ENCODE measurements around the gene FAM222A. TPM values are rescaled to one million over a fixed set of nuclear protein-coding genes. Genes with fewer than 3 reads are reported as not detected.
A peak's percentile ranks its signal among the peaks of the same experiment; 100 is the strongest.
"Not testable (repeated sequence)": the region's sequence is repeated elsewhere in the genome, so short reads cannot be mapped to it uniquely, and the experiment has no call there.

The FAM222A gene
- polyA plus RNA-seq, 4 donors: 1.6 to 7.5 (median 4.7) TPM

DNA sequence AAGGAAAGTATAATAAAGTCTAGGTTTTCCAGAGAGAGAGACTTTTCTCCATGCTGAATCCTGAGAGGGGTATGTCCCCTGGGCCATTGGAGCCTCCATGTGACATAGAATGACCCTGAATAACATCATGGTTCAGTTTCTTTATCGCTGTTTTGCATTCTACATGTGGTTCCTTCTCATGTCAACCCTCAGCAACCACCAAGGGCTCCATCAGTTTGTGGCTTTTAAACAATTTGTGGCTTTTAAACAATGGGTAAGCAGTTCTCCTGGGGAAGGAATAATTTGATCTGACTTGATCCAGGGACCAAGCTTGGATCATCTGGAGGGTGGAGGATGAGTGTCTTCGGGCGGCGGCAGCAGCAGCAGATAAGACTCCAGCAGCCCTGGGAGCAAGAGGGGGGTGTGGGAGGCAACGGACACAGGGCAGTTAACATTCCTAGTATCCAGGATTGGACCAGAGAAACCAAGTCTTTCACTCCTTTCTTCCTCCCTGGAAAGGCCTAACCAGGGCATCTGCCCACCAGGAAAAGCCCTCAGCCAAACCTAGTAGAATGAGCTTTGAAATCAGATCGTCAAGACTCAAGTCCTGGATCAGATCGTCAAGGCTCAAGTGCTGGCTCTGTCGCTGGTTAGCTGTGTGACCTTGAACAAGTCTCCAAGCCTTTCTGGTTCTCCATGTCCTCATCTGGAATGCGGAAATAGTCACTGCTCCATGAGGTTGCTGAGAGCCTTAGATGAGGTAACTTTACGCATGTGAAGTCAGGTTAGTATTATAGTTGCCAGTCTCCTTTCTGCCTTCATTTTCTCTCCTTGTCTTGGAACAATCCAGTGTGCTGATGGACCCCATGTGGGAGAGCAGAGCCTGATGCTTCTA is 27.8 kb upstream of the FAM222A start:
- Histone ChIP-seq H3K27me3 (ENCODE audit: control insufficient read depth in 3 of 3, insufficient read depth in 3 of 3, low read length in 3 of 3) (no peaks in the 10 kb centered on the region), H3K4me3 (ENCODE audit: low read depth in 1 of 3, low read length in 3 of 3) (no peak overlapping the region), H3K27ac (ENCODE audit: low read depth in 1 of 3, low read length in 2 of 3) (peak overlapping the region in 2 of 3 donors; percentile 80 to 91), H3K9me3 (ENCODE audit: control insufficient read depth in 2 of 2, insufficient read depth in 1 of 2, low read depth in 1 of 2, low read length in 1 of 2) (no peaks in the 10 kb centered on the region), H3K4me1 (ENCODE audit: control insufficient read depth in 3 of 3, insufficient read depth in 2 of 3, low read depth in 1 of 3, low read length in 2 of 3) (peaks cover 0 to 3% (median 2%) of the 10 kb centered on the region in 3 donors), H3K36me3 (ENCODE audit: control insufficient read depth in 3 of 3, insufficient read depth in 2 of 3, low read depth in 1 of 3, low read length in 3 of 3) (no peaks in the 10 kb centered on the region)
- 29 to 67% (median 48%) methylated on average over 10 of the region's 10 CpGs for WGBS, 3 donors
- FAIRE-seq (no peak), DNase-seq (peak in 1 of 2 donors; percentile 89)

DNA sequence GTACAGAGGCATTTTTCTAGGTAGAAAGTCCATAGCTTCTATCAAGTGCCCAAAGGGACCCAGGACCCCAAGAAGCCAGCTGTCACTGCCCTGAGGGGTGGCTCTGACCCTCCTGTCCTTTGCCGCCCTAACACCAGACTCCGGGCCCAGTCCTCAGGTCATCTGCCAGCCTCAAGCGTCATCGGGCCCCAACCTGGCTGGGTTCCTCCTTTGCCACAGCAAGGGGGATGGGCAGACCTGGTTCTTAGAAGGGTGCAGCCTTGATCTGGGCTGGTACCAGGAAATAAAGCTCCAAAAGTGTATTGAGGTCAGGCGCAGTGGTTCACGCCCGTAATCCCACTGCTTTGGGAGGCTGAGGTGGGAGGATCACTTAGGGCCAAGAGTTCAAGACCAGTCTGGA is 27.1 kb upstream of the FAM222A start:
- 26 to 67% (median 39%) methylated on average over 7 of the region's 7 CpGs for WGBS, 3 donors
- FAIRE-seq: no peak
- Histone ChIP-seq H3K36me3 (ENCODE audit: control insufficient read depth in 3 of 3, insufficient read depth in 2 of 3, low read depth in 1 of 3, low read length in 3 of 3) (no peaks in the 10 kb centered on the region), H3K27ac (ENCODE audit: low read depth in 1 of 3, low read length in 2 of 3) (peak overlapping the region in 2 of 3 donors; percentile 80 to 91), H3K4me3 (ENCODE audit: low read depth in 1 of 3, low read length in 3 of 3) (no peak overlapping the region), H3K4me1 (ENCODE audit: control insufficient read depth in 3 of 3, insufficient read depth in 2 of 3, low read depth in 1 of 3, low read length in 2 of 3) (peaks cover 0 to 2% (median 0%) of the 10 kb centered on the region in 3 donors), H3K27me3 (ENCODE audit: control insufficient read depth in 3 of 3, insufficient read depth in 3 of 3, low read length in 3 of 3) (no peaks in the 10 kb centered on the region), H3K9me3 (ENCODE audit: control insufficient read depth in 2 of 2, insufficient read depth in 1 of 2, low read depth in 1 of 2, low read length in 1 of 2) (no peaks in the 10 kb centered on the region)
- DNase-seq: peak in 1 of 2 donors; percentile 78

DNA sequence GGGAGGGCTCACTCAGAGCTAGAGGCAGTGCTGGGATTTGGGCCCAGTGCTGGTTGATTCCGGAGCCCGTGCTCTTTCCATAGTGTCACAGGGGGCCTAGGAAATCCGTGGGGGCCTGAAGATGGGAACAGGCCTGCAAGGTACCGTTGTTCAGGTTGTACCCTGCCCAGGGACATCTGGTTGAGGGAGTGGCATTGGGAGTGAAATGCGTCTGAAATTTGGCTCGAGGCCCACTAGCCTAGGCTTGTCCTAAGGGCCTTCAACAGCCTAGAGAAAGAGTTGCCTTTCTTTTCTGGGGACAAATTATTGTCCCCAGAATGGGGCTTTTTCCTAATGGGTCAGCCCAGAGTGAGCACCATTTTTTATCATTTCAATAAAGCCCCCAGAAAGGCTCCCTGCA is 26.4 kb upstream of the FAM222A start:
- Histone ChIP-seq H3K4me1 (ENCODE audit: control insufficient read depth in 3 of 3, insufficient read depth in 2 of 3, low read depth in 1 of 3, low read length in 2 of 3) (peaks cover 0 to 2% (median 0%) of the 10 kb centered on the region in 3 donors), H3K9me3 (ENCODE audit: control insufficient read depth in 2 of 2, insufficient read depth in 1 of 2, low read depth in 1 of 2, low read length in 1 of 2) (no peaks in the 10 kb centered on the region), H3K27ac (ENCODE audit: low read depth in 1 of 3, low read length in 2 of 3) (no peak overlapping the region), H3K27me3 (ENCODE audit: control insufficient read depth in 3 of 3, insufficient read depth in 3 of 3, low read length in 3 of 3) (no peaks in the 10 kb centered on the region), H3K36me3 (ENCODE audit: control insufficient read depth in 3 of 3, insufficient read depth in 2 of 3, low read depth in 1 of 3, low read length in 3 of 3) (no peaks in the 10 kb centered on the region), H3K4me3 (ENCODE audit: low read depth in 1 of 3, low read length in 3 of 3) (no peak overlapping the region)
- DNase-seq (peak in 1 of 2 donors; percentile 82), FAIRE-seq (no peak)
- WGBS, 3 donors: 41 to 66% (median 53%) methylated on average over 6 of the region's 6 CpGs

DNA sequence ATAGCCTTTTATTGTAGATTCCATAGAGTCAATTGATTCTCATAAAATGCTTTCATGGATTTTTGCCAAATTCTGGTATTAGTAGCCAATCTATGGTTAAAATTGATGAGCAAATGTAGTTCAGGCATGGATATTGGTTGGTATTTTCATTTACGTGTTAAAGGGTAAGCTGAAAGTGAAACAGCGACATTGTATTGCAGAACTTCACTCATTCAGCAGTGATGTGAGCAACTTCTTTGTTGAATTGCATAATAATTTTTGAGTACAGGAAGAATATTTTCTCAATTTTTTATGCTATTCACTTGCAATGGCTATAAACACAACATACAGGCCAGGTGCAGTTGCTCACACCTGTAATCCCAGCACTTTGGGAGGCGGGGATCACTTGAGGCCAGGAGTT is 24.2 kb upstream of the FAM222A start:
- peaks cover 0 to 2% (median 0%) of the 10 kb centered on the region in 3 donors for H3K4me1 ChIP-seq (ENCODE audit: control insufficient read depth in 3 of 3, insufficient read depth in 2 of 3, low read depth in 1 of 3, low read length in 2 of 3)
- H3K27ac ChIP-seq (ENCODE audit: low read depth in 1 of 3, low read length in 2 of 3): no peak overlapping the region
- no peak overlapping the region for H3K4me3 ChIP-seq (ENCODE audit: low read depth in 1 of 3, low read length in 3 of 3)
- FAIRE-seq (no peak), DNase-seq (no peak)
- no peaks in the 10 kb centered on the region for H3K36me3 ChIP-seq (ENCODE audit: control insufficient read depth in 3 of 3, insufficient read depth in 2 of 3, low read depth in 1 of 3, low read length in 3 of 3)
- H3K9me3 ChIP-seq (ENCODE audit: control insufficient read depth in 2 of 2, insufficient read depth in 1 of 2, low read depth in 1 of 2, low read length in 1 of 2): no peaks in the 10 kb centered on the region
- 77 to 80% (median 77%) methylated on average over 3 of the region's 3 CpGs for WGBS, 3 donors
- H3K27me3 ChIP-seq (ENCODE audit: control insufficient read depth in 3 of 3, insufficient read depth in 3 of 3, low read length in 3 of 3): no peaks in the 10 kb centered on the region

GRCh38 chr12:109693160-109693559 is 20.5 kb upstream of the FAM222A start:
- no peaks in the 10 kb centered on the region for H3K36me3 ChIP-seq (ENCODE audit: control insufficient read depth in 3 of 3, insufficient read depth in 2 of 3, low read depth in 1 of 3, low read length in 3 of 3)
- peaks cover 0 to 13% (median 4%) of the 10 kb centered on the region in 3 donors for H3K4me1 ChIP-seq (ENCODE audit: control insufficient read depth in 3 of 3, insufficient read depth in 2 of 3, low read depth in 1 of 3, low read length in 2 of 3)
- no peak for DNase-seq
- H3K27ac ChIP-seq (ENCODE audit: low read depth in 1 of 3, low read length in 2 of 3): no peak overlapping the region
- H3K27me3 ChIP-seq (ENCODE audit: control insufficient read depth in 3 of 3, insufficient read depth in 3 of 3, low read length in 3 of 3): no peaks in the 10 kb centered on the region
- FAIRE-seq: no peak
- H3K9me3 ChIP-seq (ENCODE audit: control insufficient read depth in 2 of 2, insufficient read depth in 1 of 2, low read depth in 1 of 2, low read length in 1 of 2): no peaks in the 10 kb centered on the region
- no peak overlapping the region for H3K4me3 ChIP-seq (ENCODE audit: low read depth in 1 of 3, low read length in 3 of 3)
- 80 to 93% (median 82%) methylated on average over 1 of the region's 1 CpG for WGBS, 3 donors

DNA sequence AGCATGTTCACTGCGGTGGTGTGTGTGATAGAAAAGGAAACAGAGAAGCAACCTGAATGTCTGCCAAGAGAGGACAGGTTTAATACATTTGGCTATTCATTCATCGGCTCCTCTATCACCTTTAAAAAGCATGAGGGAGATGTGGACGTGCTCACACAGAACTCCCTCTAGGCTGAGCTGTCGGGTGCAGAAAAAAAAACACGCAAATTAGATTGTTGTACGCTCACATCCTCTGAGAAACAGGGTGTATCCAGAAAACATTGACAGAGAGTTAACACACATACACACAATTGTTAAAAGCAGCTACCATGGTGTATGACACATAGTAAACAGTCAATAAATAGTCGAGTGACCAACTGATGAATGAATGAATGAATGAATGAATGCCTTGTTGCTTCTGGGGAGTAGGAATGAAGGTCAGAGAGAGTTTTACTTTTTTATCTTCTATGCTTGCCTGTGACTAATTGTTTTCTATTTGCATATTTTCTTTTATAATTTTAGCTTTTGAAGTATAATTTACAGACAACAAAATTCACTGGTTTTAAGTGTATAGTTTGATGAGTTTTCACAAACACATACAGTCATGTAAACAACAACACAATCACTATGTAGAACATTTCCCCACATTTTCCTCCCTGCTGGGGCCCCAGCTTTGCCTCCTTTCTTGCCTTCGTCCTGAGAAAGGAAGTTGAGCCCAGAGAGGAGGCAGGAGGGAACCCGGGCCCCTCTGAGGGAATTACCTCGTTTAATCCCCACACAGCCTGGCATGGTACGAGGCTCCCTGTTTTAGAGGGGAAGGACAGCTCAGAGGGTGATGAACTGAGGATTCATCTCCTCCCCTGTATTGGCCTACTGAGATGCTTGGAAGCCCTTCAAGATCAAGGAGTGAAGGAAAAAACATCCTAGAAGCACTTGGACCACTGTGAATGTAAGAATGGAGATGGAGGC is 19.7 kb upstream of the FAM222A start:
- H3K9me3 ChIP-seq (ENCODE audit: control insufficient read depth in 2 of 2, insufficient read depth in 1 of 2, low read depth in 1 of 2, low read length in 1 of 2): no peaks in the 10 kb centered on the region
- 36 to 44% (median 43%) methylated on average over 11 of the region's 11 CpGs for WGBS, 3 donors
- no peaks in the 10 kb centered on the region for H3K36me3 ChIP-seq (ENCODE audit: control insufficient read depth in 3 of 3, insufficient read depth in 2 of 3, low read depth in 1 of 3, low read length in 3 of 3)
- H3K4me3 ChIP-seq (ENCODE audit: low read depth in 1 of 3, low read length in 3 of 3): no peak overlapping the region
- FAIRE-seq (no peak), DNase-seq (no peak)
- no peak overlapping the region for H3K27ac ChIP-seq (ENCODE audit: low read depth in 1 of 3, low read length in 2 of 3)
- H3K27me3 ChIP-seq (ENCODE audit: control insufficient read depth in 3 of 3, insufficient read depth in 3 of 3, low read length in 3 of 3): no peaks in the 10 kb centered on the region
- peaks cover 0 to 13% (median 4%) of the 10 kb centered on the region in 3 donors for H3K4me1 ChIP-seq (ENCODE audit: control insufficient read depth in 3 of 3, insufficient read depth in 2 of 3, low read depth in 1 of 3, low read length in 2 of 3)

DNA sequence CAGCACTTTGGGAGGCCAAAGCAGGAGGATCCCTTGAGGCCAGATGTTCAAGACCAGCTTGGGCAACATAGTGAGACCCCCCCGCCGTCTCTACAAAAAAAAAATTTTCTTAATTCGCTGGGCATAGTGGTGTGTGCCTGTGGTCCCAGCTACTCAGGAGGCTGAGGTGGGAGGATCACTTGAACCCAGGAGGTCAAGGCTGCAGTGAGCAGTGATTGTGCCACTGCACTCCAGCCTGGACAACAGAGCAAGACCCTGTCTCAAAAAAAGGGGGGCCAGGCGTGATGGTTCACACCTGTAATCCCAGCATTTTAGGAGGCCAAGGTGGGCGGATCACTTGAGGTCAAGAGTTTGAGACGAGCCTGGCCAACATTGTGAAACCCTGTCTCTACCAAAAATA is 19.0 kb upstream of the FAM222A start:
- not testable (repeated sequence) for H3K27me3 ChIP-seq (ENCODE audit: control insufficient read depth in 3 of 3, insufficient read depth in 3 of 3, low read length in 3 of 3); H3K36me3 ChIP-seq (ENCODE audit: control insufficient read depth in 3 of 3, insufficient read depth in 2 of 3, low read depth in 1 of 3, low read length in 3 of 3); H3K27ac ChIP-seq (ENCODE audit: low read depth in 1 of 3, low read length in 2 of 3); FAIRE-seq; DNase-seq; H3K9me3 ChIP-seq (ENCODE audit: control insufficient read depth in 2 of 2, insufficient read depth in 1 of 2, low read depth in 1 of 2, low read length in 1 of 2); H3K4me3 ChIP-seq (ENCODE audit: low read depth in 1 of 3, low read length in 3 of 3)
- H3K4me1 ChIP-seq (ENCODE audit: control insufficient read depth in 3 of 3, insufficient read depth in 2 of 3, low read depth in 1 of 3, low read length in 2 of 3): peaks cover 0 to 13% (median 4%) of the 10 kb centered on the region in 3 donors
- WGBS, 3 donors: 76 to 88% (median 81%) methylated on average over 6 of the region's 6 CpGs

GRCh38 chr12:109695416-109695815 is 18.2 kb upstream of the FAM222A start:
- no peaks in the 10 kb centered on the region for H3K36me3 ChIP-seq (ENCODE audit: control insufficient read depth in 3 of 3, insufficient read depth in 2 of 3, low read depth in 1 of 3, low read length in 3 of 3)
- no peak overlapping the region for H3K4me3 ChIP-seq (ENCODE audit: low read depth in 1 of 3, low read length in 3 of 3)
- H3K4me1 ChIP-seq (ENCODE audit: control insufficient read depth in 3 of 3, insufficient read depth in 2 of 3, low read depth in 1 of 3, low read length in 2 of 3): peaks cover 0 to 13% (median 4%) of the 10 kb centered on the region in 3 donors
- peak overlapping the region in 1 of 3 donors; percentile 61 for H3K27ac ChIP-seq (ENCODE audit: low read depth in 1 of 3, low read length in 2 of 3)
- 51 to 71% (median 59%) methylated on average over 12 of the region's 12 CpGs for WGBS, 3 donors
- no peaks in the 10 kb centered on the region for H3K9me3 ChIP-seq (ENCODE audit: control insufficient read depth in 2 of 2, insufficient read depth in 1 of 2, low read depth in 1 of 2, low read length in 1 of 2)
- DNase-seq (no peak), FAIRE-seq (no peak)
- no peaks in the 10 kb centered on the region for H3K27me3 ChIP-seq (ENCODE audit: control insufficient read depth in 3 of 3, insufficient read depth in 3 of 3, low read length in 3 of 3)

All from small intestine (tissue), 7 donors.